Activated CD4-positive, alpha-beta T cell treated with anti-CD3 and anti-CD28 coated beads for 4 hours (primary cell): ENCODE results near the gene FAM163A.
"Not testable (repeated sequence)": the region's sequence is repeated elsewhere in the genome, so short reads cannot be mapped to it uniquely, and the experiment has no call there.

Source experiments
- DNase-seq, 2 donors: peaks; one replicate each; pipeline ENCODE4 v3.0.0-alpha.2; 2020

FAM163A gene

DNA sequence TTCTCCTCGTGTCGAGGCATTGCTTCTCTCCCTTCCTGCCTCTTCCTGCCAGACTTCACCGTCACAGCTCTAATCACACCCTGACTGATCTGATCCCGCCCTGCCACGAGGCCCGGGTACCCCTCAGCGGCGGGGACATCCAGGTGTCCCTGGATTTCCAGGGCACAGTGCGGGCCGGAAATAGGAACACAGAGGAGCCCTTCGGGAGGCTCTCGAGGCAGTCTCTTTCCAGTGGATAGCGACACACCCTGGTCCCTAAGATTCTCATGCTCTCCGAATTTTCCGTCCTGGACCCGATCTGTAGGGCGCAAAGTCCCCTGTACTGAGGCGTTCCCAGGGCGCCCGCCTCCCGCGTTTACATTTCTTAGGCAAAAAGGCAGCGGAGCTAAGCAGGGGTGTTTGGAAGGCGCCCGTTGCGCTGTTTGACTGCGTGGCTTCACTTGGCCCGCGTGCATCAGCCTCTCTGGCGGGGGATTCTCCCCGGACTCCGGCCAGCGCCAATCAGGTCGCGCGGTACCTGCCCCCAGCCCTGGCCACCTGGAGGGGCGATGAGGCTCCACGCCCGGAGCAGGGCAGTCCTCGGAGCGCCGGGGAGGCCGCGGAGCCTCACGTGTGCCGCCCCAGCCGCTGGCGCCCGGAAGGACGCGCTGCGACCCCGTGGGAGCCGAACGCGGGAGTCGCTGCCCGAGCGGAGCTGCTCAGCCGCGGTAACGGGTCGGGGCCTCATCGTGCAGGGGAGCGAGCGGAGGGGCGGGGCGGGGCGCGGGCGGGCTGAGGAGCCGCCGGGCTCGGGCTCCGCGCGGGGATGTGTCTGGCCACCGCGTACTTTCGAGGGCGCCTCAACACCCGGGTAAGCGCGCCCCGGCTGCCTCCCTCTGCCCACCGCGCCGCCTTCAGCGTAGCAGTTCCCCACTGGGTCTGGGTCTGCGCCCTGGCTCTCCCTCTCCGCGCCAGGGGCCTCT lies at the start of gene FAM163A:
Gene FAM163A (plus strand): TSS at position 575 of the 962 bp plus-strand sequence. CDS start 69,807 bp downstream, outside the sequence.
- no peak for DNase-seq

GRCh38 chr1:179694530-179694929 lies 48.6 kb upstream of the FAM163A start:
- DNase-seq, result not testable (repeated sequence)

GRCh38 chr1:179702946-179703539 lies 40.0 kb upstream of the FAM163A start:
- DNase-seq, result no peak

DNA sequence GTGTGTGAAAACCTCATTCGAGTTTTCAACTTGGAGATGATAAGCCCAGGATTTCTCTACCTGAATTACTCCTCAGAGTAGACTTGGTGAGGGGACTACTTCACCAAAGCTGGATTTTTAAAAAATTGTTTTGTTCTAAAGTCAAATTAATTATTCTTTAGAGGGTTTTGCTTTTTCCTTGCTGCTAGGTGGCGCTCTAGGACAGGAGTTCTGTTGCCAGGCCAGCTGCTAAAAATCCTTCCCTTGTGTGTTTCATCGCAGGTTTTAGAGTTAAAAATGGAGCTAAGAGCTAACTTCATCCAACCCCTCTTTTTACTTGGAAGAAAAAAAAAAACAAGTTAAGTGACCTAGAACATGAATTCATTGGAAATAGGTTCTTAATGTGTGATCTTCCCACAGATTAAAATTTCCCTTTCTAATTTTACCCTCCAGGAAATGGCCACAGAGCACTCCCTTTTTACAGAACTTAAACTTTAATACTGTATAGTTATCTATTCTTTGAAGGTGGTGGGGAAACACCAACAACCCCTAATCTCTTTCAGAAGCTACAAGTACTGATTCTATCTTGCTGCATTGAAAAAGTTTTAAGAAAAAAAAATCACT lies 36.7 kb upstream of the FAM163A start:
- DNase-seq, result peak; percentile 50 to 63

- no peak for DNase-seq
Observed at GRCh38 chr1:179707406-179707805, 35.7 kb upstream of the FAM163A start.

GRCh38 chr1:179708434-179709195 lies 34.5 kb upstream of the FAM163A start:
- DNase-seq, result no peak

DNA sequence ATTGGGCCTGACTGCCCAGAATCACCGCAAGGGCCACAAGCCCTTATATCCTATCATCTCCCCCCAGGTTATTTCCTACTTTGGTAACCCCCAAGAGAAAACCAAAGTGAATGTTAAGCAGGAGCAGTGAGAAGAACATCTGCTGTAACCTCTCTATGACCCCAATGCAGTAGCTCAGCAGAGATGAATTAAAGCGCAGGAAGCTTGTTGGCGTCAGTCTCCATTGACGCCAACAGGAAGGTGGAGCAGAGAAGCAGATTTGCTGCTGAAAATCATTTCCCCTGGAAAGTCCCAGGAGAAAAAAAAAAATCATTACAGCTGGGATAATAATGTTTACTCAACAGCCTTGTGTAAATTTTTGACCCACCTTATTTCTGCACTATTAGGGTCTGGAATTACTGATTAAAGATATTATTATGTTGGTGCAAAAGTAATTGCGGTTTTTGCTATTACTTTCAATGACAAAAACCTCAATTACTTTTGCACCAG lies 33.2 kb upstream of the FAM163A start:
- DNase-seq, result peak in 1 of 2 donors; percentile 9

DNA sequence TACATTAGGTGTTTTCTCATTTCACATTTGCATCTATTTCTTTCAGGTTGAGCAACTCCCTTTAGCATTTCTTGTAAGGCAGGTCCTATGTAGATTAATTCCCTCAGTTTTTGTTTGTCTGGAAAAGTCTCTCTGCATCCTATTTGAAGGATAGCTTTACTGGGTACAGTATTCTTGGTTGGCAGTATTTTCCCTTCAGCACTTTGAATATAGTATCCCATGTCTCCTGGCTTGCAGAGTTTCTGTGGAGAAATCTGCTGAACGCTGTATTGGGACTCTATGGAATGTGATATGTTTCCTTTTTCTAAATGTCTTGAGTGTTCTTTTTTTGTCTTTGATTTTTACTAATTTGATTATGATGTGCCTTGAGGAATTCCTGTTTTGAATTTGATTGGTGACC lies 28.9 kb upstream of the FAM163A start:
- DNase-seq, result no peak

DNA sequence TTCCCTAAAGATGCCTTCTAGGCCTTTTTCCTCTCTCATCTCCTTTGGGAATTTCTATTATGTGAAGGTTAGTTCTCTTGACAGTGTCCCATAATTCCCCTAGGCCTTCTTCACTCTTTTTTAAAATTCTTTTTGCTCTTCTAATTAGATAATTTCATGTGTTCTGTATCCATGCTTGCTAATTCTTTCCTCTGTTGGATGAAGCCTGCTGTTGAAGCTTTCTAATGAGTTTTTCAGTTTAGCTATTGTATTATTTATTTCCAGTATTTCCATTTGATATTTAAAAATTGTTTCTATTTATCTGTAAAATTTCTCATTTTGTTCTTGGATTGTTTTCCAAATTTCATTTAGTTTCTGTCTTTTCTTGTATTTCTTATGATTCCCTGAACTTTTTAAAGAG lies 28.5 kb upstream of the FAM163A start:
- DNase-seq, result no peak

DNA sequence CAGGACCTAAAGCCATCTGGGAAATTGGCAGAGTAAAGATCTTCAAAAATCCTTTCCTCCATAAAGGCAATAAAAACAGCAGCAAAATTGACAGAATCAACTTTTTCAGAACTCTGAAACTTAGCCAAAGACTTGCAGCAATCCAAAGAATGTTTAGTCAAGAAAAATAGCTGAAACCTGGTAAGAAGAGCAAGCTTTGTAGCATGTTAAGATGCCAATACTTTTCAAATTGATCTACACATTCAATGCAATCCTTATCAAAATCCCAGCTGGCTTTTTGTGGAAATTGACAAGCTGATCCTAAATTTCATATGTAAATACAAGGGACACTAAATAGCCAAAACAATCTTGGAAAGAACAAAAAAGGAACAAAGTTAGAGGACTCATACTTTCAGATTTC lies 23.8 kb upstream of the FAM163A start:
- DNase-seq, result no peak

GRCh38 chr1:179728271-179728670 lies 14.8 kb upstream of the FAM163A start:
- DNase-seq, result no peak

GRCh38 chr1:179729881-179730280 lies 13.2 kb upstream of the FAM163A start:
- DNase-seq, result no peak

DNA sequence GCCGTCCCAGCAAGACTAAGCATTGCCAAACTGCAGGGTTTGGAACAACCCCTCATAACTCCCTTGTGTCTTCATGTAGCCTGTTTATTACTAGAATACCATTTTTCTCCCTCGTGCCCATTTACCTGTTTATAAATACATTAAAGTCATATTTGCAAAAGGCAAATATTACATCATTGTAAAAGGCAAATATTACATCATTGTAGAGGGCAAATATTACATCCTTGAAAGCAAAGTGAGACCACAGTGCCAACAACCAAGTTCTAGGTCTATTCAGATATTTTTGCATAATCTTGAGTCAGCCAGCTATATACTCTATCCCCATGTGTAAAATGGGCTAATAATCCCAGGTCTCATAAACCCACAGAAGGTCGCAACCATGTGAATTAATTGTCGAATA lies 11.4 kb upstream of the FAM163A start:
- DNase-seq, result no peak

GRCh38 chr1:179742291-179742690 lies 800 bp upstream of the FAM163A start:
- no peak for DNase-seq

DNA sequence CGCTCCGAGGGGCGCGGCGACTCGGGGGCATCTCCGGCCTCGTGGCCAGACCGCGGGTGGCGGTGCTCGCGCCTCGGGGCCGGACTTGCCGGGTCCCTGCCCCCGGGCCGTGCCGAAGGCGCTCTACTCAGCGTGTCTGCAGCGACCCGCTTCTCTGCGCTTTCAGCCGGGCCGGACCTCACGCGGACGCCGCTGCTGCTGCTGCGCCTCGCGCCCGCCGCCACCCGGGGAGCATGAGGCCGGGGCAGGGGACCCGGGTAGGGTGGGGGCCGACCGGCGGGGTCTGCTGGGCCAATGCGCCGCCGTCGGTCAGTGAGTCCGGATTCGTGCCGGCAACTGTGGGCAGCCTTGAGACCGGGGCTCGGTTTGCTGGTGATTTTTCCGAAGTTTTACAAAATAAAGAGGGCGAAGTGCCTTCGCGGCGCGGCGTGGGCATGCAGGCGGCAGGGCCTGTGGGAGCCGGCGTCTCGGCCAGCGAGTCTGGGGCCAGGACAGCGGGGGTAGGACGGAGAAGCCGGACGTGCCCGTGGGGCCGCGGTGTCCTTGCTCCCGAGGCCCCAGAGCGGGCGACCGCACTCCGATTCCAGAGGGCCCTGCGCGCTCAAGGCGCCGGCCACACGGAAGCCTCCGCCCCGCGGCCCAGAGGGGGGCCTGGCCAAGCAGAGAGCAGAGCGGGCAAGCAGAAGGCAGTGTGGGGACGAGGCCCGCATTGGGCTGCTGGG lies 749 bp downstream of the FAM163A start:
- no peak for DNase-seq

GRCh38 chr1:179744401-179745130 lies 1.5 kb downstream of the FAM163A start:
- no peak for DNase-seq

DNA sequence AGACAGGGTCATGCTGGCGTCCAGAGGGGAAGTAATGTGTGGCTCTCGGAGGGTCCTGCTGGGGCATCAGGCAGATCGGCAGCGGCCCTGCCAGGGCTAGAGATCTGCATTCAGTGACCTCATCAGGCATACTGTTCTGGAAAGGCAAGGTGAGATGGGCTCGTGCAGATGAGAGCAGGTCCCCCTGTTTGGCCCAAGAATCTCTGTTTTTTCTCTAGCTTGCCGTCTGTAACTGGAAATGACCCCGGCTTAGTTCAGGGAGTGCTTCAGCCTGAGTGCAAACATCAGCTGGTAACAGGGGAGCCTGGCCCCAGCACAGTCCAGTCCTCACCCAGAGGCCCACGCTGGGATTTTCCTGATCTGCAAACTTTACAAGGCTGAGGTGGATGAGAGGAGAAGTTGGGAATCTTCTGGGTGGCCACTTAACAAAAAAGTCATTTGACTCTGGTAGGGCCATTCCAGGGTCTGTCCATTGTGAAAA lies 2.1 kb downstream of the FAM163A start:
- DNase-seq, result no peak

DNA sequence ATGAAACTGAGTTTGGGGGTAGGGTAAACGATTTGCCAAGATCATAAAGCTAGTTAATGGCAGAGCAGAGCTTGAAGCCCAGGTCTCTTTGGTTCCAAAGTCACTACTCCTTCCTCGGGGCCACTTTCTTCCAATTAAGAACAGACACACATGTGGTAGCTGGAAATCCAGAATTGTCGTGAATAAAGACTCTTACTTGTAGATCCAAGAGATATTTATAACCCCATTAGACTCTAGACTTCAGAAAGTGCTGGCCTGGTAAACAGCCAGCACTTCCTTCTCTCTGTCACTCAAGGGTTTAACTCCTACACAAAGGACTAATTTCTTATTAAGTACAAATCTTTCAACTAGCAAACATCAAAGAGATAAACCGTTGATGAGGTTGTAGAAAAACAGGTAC lies 2.7 kb downstream of the FAM163A start:
- no peak for DNase-seq

GRCh38 chr1:179747611-179748010 lies 4.5 kb downstream of the FAM163A start:
- DNase-seq, result no peak

DNA sequence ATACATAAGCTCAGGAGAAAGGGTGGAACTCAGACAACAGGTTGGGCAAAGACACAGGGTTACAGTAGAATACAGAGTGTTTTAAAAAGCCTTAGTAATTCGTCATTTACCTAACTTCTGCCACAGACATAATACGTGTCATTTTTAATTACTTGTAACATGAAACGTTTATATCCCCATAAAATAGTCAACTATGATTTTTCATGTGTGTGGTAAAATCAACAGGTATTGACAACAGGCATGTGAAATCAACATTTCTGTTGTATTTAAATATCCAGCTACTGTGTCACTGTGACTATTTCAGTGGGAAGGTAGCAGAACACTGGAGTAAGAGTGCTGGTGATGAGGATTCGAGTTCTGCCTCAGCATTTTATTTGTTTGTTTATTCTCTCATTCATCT lies 5.7 kb downstream of the FAM163A start:
- DNase-seq, result no peak

GRCh38 chr1:179750630-179751029 lies 7.5 kb downstream of the FAM163A start:
- no peak for DNase-seq
